HG02798 (cell line): ENCODE measurements around the gene GPER1.
A peak's percentile ranks its signal among the peaks of the same experiment; 100 is the strongest.

Experiments used
- ATAC-seq: cut with Tn5 transposase; IDR thresholded peaks from one replicate; pipeline ENCODE4 v1.9.1; 2021; ENCODE audit warnings: mild to moderate bottlenecking; ENCODE audit not compliant: unreplicated experiment, poor library complexity

Gene GPER1

DNA sequence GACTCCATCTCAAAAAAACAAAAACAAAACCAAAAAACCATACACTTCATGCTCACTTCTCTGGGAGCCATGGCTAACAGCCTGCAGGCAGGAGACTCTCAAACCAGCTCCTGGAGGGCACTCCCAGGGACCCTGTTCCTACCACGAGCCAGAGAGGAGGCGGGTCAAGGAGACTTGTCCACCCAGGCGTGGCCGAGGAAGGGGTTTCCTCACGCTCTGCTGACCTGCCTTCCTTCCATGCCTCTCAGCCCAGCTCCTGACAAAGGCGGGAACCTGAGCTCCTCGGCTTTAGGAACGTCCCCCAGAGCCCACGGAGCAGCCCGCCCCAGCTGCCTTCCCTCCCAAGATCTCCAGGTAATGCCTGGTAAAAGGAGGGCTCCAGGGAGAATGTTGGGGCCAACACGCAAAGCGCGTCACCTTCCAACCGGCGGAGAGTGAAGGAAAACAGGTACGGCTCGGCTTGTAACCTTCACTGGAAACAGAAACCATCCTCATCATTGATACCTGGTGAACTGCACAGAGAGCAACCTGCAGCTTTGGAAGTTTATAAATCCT, 34.0 kb upstream of the GPER1 start:
- no peak for ATAC-seq

DNA sequence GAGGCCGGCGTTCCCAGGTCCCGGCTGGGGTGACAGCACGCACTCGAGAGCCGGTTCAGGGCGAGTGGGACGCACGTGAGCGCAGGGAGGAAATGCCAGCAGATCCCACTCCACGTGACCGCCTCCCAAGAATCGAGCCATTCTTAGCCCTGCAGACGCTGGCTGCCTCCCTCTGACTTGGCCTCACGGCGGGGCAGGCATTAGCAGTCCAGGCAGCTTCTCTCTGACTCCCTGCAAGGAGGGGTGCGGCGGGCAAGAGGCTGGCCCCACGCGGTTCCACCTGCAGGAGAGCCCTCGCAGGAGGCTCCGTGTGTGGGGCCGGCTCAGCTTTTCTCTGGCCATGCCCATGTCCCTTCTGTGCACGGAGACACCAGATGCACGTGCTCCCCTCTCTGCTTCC, 33.5 kb upstream of the GPER1 start:
- ATAC-seq = no peak

DNA sequence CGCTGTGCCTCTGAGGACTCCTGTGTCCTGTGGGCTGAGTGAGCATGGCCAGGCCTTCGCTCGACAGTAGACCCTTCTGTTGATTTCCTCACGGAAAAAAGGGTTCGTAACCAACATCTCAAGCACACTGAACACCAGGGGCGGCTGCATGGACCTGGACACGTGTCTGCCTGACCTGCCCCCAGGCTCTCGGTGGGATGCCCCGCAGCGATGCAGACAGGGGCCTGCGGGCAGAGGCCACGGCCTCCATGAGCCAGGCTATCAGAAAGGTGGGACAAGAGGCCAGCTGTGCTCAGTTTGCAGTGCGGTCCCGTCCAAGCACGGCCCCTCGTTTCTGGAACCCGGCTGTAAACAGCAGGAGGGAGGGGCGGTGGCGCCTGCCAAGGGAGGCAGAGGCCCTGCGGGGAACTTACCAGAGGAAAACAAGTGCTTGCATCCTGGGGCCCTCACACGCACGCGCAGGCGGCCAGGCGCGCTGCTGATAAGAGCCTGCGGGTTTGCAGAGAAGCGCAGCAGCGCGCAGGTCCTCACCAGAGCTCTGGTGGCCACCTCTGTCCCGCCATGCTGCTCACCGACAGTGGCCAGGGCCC, 33.0 kb upstream of the GPER1 start:
- ATAC-seq = no peak

DNA sequence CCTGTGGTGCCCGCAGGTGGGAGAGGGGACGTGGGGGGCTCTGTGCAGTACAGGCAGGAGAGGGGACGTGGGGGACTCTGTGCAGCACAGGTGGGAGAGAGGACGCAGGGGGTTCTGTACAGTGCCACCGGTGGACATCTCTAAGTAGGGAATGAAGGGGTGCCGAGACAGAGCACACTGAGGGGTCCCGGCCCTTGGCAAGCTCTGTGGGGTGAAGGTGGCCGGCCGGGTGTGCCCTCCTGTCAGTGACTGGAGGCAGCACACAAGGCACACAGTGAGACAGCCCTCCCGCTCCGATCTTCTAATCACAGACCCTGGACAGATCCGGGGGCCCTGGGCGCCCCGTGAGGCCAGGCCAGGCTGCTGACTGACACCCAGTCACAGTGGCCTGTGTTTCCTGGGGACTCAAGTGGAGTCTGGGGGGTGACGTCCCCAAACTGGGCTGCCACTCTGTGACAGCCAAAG, 32.4 kb upstream of the GPER1 start:
- no peak for ATAC-seq

DNA sequence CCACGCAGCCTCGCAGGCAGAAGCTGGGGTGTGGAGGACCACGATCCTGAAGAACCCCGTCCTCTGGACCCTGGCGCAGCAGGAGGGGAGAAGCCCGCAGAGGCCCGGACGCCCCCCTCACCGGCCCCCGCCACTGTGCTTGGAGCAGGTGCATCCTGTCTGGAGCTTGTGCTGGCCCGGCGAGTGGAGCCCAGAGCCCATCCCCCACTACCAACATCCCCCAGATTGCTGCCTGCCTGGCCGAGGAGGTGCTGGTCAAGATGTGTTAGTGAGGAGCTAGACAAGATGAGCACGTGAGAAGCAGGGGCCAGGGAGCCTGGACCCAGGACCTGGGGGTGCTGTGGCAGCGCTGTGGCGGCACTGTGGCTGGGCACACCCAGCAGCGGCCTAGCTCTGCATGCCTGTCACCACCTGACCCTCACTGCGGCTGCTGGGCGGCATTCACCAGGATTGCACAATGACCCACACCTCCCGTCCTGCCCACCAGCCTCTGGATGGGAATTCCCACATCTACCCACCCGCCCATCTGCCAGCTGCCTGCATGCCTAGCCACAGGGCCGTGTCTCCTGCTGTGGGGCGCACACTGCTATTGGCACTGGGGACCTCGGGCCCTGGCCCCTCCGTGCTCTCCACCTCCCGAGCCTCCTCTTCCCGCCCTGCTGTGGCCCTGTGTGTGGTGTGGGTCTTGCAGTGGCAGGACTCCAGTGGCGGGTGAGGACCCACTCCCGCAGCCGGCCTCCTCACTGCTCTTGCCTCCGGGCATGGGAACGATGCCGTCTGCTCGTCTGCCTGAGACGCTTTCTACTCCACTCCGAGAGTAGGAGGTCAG, 31.7 kb upstream of the GPER1 start:
- ATAC-seq = no peak

DNA sequence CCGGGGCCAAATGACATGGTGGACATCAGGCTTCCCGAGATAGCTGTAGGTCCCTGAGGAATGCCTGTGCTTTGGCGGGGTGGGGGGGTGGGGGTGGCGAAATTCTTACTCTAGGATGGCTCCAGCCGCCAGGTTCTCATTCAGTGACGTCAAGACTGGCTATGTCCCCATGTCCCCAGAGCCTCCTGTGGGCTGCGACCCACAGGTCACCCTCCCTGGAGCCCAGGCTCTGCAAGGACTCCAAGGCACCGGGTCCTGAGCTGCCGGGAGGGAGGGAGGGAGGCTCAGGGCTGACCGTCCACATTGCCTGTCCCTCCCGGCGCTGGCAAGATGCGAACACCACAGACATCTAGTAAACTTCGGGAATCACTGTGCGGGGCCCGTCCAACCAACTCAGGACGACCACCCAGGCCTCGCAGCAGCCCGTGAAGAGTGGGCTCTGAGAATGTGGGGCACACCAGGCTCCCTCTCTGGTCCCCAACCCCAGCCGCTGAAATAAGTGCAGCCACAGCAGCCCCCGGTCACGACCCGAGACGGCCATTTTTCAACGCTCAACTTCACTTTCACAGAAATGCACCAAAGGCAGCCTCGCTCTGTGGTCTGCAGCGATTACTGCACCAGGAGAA, 31.0 kb upstream of the GPER1 start:
- no peak for ATAC-seq

DNA sequence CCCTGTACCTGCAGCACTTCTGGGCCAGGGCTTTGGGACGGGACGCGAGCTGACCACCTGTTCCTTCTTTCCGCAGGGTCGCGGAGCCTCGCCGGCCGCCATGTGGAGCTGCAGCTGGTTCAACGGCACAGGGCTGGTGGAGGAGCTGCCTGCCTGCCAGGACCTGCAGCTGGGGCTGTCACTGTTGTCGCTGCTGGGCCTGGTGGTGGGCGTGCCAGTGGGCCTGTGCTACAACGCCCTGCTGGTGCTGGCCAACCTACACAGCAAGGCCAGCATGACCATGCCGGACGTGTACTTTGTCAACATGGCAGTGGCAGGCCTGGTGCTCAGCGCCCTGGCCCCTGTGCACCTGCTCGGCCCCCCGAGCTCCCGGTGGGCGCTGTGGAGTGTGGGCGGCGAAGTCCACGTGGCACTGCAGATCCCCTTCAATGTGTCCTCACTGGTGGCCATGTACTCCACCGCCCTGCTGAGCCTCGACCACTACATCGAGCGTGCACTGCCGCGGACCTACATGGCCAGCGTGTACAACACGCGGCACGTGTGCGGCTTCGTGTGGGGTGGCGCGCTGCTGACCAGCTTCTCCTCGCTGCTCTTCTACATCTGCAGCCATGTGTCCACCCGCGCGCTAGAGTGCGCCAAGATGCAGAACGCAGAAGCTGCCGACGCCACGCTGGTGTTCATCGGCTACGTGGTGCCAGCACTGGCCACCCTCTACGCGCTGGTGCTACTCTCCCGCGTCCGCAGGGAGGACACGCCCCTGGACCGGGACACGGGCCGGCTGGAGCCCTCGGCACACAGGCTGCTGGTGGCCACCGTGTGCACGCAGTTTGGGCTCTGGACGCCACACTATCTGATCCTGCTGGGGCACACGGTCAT, 30.3 kb upstream of the GPER1 start:
- ATAC-seq = no peak

DNA sequence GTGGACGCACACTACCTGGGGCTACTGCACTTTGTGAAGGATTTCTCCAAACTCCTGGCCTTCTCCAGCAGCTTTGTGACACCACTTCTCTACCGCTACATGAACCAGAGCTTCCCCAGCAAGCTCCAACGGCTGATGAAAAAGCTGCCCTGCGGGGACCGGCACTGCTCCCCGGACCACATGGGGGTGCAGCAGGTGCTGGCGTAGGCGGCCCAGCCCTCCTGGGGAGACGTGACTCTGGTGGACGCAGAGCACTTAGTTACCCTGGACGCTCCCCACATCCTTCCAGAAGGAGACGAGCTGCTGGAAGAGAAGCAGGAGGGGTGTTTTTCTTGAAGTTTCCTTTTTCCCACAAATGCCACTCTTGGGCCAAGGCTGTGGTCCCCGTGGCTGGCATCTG, 29.6 kb upstream of the GPER1 start:
- ATAC-seq = no peak

DNA sequence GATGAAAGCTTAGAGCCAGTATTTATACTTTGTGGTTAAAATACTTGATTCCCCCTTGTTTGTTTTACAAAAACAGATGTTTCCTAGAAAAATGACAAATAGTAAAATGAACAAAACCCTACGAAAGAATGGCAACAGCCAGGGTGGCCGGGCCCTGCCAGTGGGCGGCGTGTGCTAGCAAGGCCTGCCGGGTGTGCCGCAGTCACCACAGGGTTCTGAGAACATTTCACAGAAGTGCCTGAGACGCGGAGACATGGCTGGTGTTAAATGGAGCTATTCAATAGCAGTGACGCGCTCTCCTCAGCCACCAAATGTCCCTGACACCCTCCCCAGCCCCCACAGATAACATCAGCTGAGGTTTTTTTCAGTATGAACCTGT, 29.1 kb upstream of the GPER1 start:
- no peak for ATAC-seq

DNA sequence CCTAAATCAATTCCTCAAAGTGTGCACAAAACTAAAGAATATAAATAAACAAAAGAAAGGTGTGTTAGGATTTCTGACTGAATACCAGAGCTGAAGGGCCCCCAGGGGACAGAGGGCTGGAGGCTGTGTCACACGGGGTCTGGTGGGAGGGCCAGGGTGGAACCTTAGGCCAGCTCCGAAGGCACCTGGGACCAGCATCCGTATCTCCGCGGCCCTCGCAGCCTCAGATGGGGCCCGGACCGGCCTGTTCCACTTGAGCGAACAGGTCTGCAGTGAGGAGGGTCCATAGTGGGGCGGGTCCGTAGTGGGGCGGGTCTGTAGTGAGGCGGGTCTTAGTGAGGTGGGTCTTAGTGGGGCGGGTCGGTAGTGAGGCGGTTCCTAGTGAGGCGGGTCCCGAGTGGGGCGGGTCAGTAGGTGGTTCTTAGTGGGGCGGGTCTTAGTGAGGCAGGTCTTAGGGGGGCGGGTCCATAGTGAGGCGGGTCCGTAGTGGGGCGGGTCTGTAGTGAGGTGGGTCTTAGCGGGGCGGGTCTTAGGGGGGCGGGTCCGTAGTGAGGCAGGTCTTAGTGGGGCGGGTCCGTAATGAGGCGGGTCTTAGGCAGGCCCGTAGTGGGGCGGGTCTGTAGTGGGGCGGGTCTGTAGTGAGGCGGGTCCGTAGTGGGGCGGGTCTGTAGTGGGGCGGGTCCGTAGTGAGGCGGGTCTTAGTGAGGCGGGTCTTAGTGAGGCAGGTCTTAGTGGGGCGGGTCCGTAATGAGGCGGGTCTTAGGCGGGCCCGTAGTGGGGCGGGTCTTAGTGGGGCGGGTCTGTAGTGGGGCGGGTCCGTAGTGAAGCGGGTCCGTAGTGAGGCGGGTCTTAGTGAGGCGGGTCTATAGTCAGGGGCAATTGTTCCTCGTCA, 28.5 kb upstream of the GPER1 start:
- no peak for ATAC-seq

DNA sequence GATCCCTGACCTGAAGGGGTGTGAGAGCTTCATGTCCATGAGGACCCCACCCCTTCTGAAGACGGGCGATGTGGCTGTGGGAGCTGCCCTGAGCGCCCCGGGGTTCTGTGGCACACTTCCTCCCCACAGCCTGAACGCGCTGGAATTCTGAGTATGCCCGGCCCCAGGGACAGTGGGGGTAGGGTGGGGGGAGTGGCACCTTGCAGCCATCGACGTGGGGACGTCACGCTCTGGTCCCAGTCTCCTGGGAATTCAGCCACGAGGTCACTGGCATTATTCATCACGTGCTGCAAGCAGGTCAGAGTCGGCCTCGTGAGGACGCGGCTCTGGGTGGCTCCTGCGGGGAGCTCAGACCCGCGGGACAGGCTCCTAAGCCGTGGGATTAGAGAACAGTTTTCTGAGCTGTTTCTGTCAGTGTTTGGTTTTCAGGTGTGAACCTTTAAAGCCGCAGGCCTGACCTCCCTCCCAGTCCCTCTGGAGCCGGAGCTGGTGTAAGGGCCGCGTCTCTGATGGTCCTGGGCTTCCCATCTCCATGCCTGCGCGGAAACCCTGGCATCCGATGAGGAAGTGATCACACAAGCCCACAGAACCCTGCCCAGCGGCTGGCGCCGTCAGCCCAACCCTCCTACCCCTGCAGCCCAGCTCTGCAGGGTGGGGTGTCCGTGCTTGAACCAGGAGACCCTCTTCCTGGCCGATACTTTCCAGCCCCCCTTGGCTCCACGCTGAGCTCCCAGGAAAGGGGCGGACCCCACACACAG, 27.4 kb upstream of the GPER1 start:
- no peak for ATAC-seq

DNA sequence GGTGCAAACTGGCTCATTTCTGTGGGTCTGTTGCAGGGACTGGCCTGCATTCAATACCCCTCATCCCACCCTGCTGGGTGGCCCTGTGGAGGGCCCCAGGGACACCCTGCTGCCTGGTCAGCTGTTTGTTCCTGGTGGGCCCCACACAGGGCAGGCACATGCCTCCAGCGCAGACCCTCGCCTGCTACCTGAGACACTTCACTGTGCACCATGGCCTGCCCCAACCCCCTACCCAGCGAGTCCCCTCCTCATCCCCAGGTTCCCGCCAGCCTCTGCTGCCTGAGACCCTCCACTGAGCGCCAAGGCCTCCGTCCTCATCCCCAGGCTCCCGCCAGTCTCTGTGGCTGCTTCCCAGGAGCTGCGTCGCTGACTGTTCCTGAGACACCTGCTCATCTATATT, 26.7 kb upstream of the GPER1 start:
- no peak for ATAC-seq

DNA sequence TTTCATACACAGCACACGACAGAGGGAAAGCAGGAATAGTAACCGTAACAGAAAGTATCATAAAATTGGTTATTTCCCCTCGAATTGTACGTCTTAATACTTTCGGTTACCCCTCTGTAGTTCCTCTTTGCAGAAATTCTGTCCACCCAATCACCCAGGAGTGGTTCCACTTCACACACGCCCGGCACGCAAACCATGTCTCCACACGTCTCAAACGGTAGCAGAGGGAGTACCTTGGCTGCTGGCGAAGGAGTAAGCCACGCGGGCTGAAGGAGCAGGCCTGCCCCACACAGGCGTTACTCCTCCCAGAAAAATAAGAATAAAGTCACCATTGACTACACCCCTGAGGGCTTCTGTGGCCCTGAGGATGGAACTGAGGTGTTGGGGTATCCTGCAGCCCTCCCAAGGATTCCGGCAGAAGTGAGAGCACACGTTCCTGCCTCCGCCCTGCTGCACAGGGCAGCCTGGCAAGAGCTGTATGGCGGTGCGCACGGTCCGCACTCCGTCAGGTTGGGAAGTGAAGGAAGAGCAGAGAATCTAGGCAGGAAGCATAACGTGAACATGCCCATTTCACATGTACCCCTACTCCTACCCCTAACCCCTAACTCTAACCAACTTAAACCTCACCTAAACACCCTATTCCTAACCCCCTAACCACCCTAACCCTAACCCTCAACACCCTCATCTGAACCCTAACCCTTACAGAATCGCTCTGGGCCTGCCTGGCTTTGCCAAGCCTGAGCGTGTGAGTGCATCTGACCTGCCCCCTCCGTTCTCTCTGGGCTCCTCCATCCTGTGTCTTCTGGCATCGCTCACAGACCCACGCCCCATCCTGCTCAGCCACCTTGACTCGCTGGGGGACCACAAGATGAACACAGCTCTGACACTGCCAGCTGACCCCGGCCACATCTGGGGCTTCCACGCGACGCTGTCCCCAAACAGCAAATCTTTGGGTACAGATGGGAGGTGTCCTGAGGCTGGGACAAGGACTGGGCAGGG, 25.3 kb upstream of the GPER1 start:
- peak; percentile 70 for ATAC-seq

DNA sequence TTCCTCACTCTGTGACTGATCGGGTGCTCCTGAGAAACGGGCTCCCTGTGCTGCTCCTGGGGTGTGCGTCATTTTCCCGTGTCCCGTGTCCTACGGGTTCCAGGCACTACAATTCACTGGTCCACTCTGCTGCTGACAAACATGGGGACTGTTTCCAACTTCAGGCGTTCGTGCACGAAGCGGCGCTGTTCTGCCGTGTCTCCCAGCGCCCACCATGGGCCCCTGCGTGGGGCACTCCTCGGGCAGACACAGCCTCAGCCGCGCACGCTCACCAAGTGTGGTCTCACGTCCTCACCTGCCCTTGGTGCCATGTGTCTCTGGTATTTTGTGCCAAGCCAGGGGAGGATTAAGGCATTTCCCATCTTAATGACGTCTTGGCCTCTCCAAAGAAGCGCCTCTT, 24.6 kb upstream of the GPER1 start:
- no peak for ATAC-seq

DNA sequence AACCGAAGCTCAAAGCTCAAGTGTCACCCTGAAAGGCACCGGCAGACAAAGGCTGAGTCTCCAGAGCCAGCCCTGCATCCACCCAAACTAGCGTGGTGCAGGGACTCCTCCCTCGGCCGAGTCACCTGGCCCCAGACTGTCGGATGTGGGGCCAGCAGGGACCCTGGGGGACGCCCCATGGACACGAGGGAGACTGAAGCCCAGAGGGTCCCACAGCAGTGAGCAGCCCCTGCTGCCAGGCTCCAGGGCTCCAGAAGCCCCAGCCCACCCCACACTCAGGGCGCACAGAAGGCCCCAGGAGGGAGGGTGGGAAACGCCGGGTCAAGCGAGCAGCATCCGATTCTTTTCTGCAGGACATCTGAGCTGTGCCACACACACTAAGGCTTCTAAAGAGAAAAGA, 23.3 kb upstream of the GPER1 start:
- no peak for ATAC-seq

DNA sequence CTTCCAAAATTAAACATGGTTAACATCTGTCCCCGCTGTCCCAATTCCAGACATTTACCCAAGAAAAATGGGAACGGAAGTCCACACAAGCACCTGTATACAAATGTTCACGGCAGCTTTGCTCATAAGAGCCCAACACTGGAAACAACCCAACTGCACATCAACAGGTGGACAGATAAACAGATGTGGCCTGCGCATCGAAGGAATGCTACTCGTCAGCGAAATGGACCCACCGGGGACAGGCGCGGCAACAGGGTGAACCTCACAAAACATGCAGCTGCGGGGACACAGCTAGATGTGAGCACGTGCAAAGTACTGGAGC, 22.7 kb upstream of the GPER1 start:
- no peak for ATAC-seq

DNA sequence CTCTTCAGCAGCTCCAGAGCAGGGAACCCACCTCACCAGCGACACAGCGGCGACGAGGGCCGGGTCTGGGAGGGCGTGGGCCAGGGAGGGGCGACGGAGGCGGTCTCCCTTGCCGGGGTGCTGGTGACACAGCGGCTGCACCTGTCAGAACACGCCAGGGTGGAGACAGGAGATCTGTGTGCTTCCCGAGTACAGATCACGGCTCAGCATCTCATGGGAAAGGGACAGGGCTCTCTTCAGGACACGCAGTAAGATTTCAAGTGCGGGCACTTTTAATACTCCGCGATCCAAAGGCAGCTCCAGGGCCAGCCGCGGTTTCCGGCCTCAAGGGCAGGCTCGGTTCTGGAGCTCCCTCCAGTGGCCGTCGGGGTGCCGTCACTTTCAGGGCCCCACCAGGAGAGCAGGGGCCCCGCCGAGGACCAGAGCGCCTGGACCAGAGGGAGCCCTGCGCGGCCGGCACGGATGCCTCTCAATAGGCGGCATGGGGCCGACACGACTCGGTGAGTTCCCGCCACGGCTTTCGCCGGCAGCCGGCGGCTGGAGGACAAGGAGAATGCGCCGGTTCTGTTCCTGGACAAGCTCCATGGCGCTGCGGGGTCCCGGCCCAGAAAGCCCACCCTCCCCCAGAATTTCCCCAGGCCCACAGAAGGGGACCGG, 22.2 kb upstream of the GPER1 start:
- peak; percentile 65 for ATAC-seq
